CD8-positive, alpha-beta memory T cell (primary cell): ENCODE results near the gene PXN. TPM values are rescaled to one million over a fixed set of nuclear protein-coding genes. Genes with fewer than 3 reads are reported as not detected.

Experiments used
- CTCF ChIA-PET: fragments of 350-600 bp; sonication (Branson Sonifier 250); formaldehyde crosslinking; loops from one replicate; lab custom pipeline; 2021; ENCODE audit warnings: antibody characterized with exemption; lab: Charles Lee
- POLR2A ChIA-PET: fragments of 350-600 bp; sonication (Branson Sonifier 250); formaldehyde crosslinking; loops from one replicate; lab custom pipeline; 2021; ENCODE audit warnings: antibody characterized with exemption; lab: Charles Lee
- DNase-seq, 5 donors: peaks; one replicate each; pipeline versions ENCODE4 v3.0.0 to v3.0.0-alpha.2; 2020 to 2022; ENCODE audit warnings: mixed read lengths in 1 of 5
- H3K27ac ChIP-seq: one replicate; pipeline ENCODE4 v1.7.0; 2013; ENCODE audit warnings: low read depth, mild to moderate bottlenecking, low read length, moderate library complexity
- H3K27me3 ChIP-seq: 2 replicates; pipeline ENCODE4 v1.7.0; 2013; ENCODE audit warnings: low read length, mild to moderate bottlenecking; ENCODE audit not compliant: insufficient read depth, poor library complexity, severe bottlenecking
- H3K36me3 ChIP-seq: 2 replicates; pipeline ENCODE4 v1.7.0; 2013; ENCODE audit warnings: mild to moderate bottlenecking, low read length, moderate library complexity; ENCODE audit not compliant: insufficient read depth
- H3K4me1 ChIP-seq: 2 replicates; pipeline ENCODE4 v1.7.0; 2013; ENCODE audit warnings: mild to moderate bottlenecking, low read length, moderate library complexity; ENCODE audit not compliant: insufficient read depth
- H3K4me3 ChIP-seq: 2 replicates; pipeline ENCODE4 v1.7.0; 2013; ENCODE audit warnings: mild to moderate bottlenecking, low read length
- H3K9me3 ChIP-seq: 2 replicates; pipeline ENCODE4 v1.7.0; 2013; ENCODE audit warnings: mild to moderate bottlenecking, low read length
- H3K27ac Mint-ChIP-seq, 8 donors: one replicate each; pipeline ENCODE4 v1.8.0; 2020 to 2021; ENCODE audit warnings: mixed read lengths in 8 of 8, mild to moderate bottlenecking in 6 of 8, inconsistent platforms in 3 of 8, moderate library complexity in 3 of 8
- H3K27me3 Mint-ChIP-seq, 2 donors: one replicate each; pipeline ENCODE4 v1.8.0; 2020 to 2021; ENCODE audit warnings: mixed read lengths in 2 of 2, mild to moderate bottlenecking in 1 of 2, moderate library complexity in 1 of 2
- H3K36me3 Mint-ChIP-seq, 3 donors: one replicate each; pipeline ENCODE4 v1.8.0; 2020 to 2021; ENCODE audit warnings: mixed read lengths in 3 of 3, inconsistent platforms in 1 of 3, mild to moderate bottlenecking in 1 of 3
- H3K4me1 Mint-ChIP-seq, 3 donors: one replicate each; pipeline ENCODE4 v1.8.0; 2020 to 2021; ENCODE audit warnings: mixed read lengths in 3 of 3, inconsistent platforms in 1 of 3, mild to moderate bottlenecking in 1 of 3
- H3K4me3 Mint-ChIP-seq, 7 donors: one replicate each; pipeline ENCODE4 v1.8.0; 2020 to 2021; ENCODE audit warnings: mixed read lengths in 7 of 7, mild to moderate bottlenecking in 6 of 7, moderate library complexity in 4 of 7, inconsistent platforms in 2 of 7
- H3K9me3 Mint-ChIP-seq, 5 donors: one replicate each; pipeline ENCODE4 v1.8.0; 2020 to 2022; ENCODE audit warnings: mixed read lengths in 5 of 5, mild to moderate bottlenecking in 3 of 5, moderate library complexity in 2 of 5, inconsistent platforms in 1 of 5
- polyA plus RNA-seq: library from polyadenylated mRNA; unstranded; fragments of 300-500 nt; fragmentation: Illumina TruSeq; gene quantifications from one replicate; pipeline ENCODE4 v1.2.3, GENCODE V29; 2021
- total RNA-seq, 2 experiments: library from RNA; stranded (reverse); gene quantifications; one replicate each; pipeline ENCODE4 v1.2.3, GENCODE V29; 2021

Gene PXN
- total and polyA plus RNA-seq, 3 experiments from 2014 or later = 33.7 to 146 (median 35.9) TPM

DNA sequence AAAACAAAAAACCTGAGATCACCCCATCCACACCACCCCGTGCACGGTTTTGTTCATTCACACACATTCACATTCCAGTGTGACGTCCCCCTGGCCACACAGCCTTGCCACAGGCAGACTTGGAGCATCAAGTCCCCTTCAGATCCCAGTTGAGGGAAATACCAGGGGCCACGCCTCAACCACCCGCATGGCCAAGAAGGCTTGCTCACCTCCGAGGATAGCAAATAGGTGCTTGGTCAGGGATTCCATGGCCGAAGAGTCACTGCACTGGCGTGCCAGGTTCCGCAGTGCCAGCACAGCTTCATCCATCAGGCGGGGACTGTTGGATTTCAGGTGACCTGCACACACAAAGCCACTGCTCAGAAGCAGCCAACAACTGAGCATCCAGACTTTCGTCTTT is 90.0 kb downstream of the PXN start:
- H3K27ac Mint-ChIP-seq = peak overlapping the region in 1 of 8 donors; percentile 77
- Histone ChIP-seq H3K27ac (no peak overlapping the region), H3K4me3 (no peak overlapping the region), H3K9me3 (no peaks in the 10 kb centered on the region), H3K36me3 (peaks cover 58% of the 10 kb centered on the region), H3K4me1 (no peaks in the 10 kb centered on the region), H3K27me3 (no peaks in the 10 kb centered on the region)
- no peaks in the 10 kb centered on the region for H3K4me1 Mint-ChIP-seq
- ChIA-PET POLR2A (no interaction called here), CTCF (interaction anchor here (1.0 kb wide), 1 partner anchor 26 kb away, joined by 3 read pairs; no protein-coding TSS in a partner anchor)
- H3K27me3 Mint-ChIP-seq = no peaks in the 10 kb centered on the region
- H3K4me3 Mint-ChIP-seq = no peak overlapping the region
- peaks cover 15 to 88% (median 25%) of the 10 kb centered on the region in 3 donors for H3K36me3 Mint-ChIP-seq
- DNase-seq = no peak
- no peaks in the 10 kb centered on the region for H3K9me3 Mint-ChIP-seq

DNA sequence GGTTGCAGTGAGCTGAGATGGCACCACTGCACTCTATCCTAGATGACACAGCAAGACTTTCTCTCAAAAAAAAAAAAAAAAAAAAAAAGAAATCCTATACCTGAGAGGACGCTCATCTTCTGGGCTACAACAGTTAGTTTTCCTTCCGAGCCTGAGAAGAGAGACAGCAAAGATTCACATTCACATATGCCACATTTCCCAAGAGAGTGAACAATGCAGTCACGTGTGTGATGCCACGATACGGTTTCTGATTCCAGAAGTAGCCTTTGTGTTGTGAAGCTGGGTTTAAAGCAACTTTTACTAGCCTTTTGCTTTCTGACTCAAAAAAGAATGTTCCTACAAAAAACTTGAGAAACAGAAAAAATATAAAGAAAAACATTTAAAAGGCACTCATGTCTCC is 90.5 kb downstream of the PXN start:
- H3K27ac Mint-ChIP-seq = no peak overlapping the region
- no peaks in the 10 kb centered on the region for H3K27me3 Mint-ChIP-seq
- no peaks in the 10 kb centered on the region for H3K9me3 Mint-ChIP-seq
- H3K27me3 ChIP-seq = no peaks in the 10 kb centered on the region
- ChIA-PET POLR2A (no interaction called here), CTCF (interaction anchor here (0.6 to 1.0 kb wide), 2 partner anchors 26 to 109 kb away, joined by 3 read pairs; no protein-coding TSS in a partner anchor)
- H3K4me1 Mint-ChIP-seq = no peaks in the 10 kb centered on the region
- H3K4me3 Mint-ChIP-seq = no peak overlapping the region
- H3K9me3 ChIP-seq = no peaks in the 10 kb centered on the region
- H3K36me3 ChIP-seq = peaks cover 63% of the 10 kb centered on the region
- H3K36me3 Mint-ChIP-seq = peaks cover 15 to 89% (median 25%) of the 10 kb centered on the region in 3 donors
- no peaks in the 10 kb centered on the region for H3K4me1 ChIP-seq
- H3K4me3 ChIP-seq = no peak overlapping the region
- no peak overlapping the region for H3K27ac ChIP-seq
- no peak for DNase-seq

DNA sequence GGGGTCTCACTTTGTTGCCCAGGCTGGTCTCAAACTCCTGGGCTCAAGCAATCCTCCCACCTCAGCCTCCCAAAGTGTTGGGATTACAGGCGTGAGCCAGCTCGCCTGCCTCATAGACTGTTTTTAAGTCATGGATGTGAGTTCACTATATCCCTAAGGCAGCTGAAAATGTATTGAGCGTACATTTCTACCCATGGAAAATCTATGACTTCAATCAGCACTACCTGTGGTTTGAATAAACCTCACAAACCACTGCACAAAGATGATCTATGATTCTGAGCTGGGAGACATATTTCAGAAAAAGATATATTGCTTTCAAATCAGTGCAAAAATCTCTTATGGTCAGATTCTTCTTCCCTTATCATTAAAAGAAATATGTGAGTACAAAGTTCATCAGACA is 93.5 kb downstream of the PXN start:
- Histone ChIP-seq H3K27ac (no peak overlapping the region), H3K4me1 (no peaks in the 10 kb centered on the region), H3K4me3 (no peak overlapping the region), H3K9me3 (no peaks in the 10 kb centered on the region), H3K27me3 (no peaks in the 10 kb centered on the region), H3K36me3 (peaks cover 60% of the 10 kb centered on the region)
- Mint-ChIP-seq H3K36me3 (peaks cover 4 to 89% (median 23%) of the 10 kb centered on the region in 3 donors), H3K9me3 (no peaks in the 10 kb centered on the region), H3K4me1 (no peaks in the 10 kb centered on the region), H3K4me3 (no peak overlapping the region), H3K27ac (peak overlapping the region in 1 of 8 donors; percentile 12), H3K27me3 (no peaks in the 10 kb centered on the region)
- DNase-seq = no peak
- CTCF ChIA-PET = no interaction called here
- POLR2A ChIA-PET = no interaction called here

DNA sequence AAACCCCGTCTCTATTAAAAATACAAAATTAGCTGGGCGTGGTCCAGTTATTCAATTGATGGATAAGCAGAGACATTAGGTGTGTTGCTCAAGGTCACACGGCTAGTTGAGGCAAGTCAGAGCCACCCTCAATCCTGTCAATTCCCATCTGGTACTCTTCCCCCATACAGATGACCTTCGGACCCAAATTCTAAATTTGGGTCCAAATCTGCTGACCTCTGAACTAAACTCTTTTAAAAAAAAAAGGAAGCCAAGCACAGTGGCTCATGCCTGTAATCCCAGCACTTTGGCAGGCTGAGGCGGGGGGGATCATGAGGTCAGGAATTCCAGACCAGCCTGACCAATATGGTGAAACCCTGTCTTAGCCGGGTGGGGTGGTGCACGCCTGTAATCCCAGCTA is 94.9 kb downstream of the PXN start:
- Histone ChIP-seq H3K4me1 (no peaks in the 10 kb centered on the region), H3K4me3 (no peak overlapping the region), H3K27me3 (no peaks in the 10 kb centered on the region), H3K27ac (no peak overlapping the region), H3K9me3 (no peaks in the 10 kb centered on the region), H3K36me3 (peaks cover 48% of the 10 kb centered on the region)
- CTCF ChIA-PET = no interaction called here
- peaks cover 4 to 76% (median 18%) of the 10 kb centered on the region in 3 donors for H3K36me3 Mint-ChIP-seq
- POLR2A ChIA-PET = no interaction called here
- no peaks in the 10 kb centered on the region for H3K4me1 Mint-ChIP-seq
- H3K27ac Mint-ChIP-seq = no peak overlapping the region
- H3K27me3 Mint-ChIP-seq = no peaks in the 10 kb centered on the region
- H3K9me3 Mint-ChIP-seq = no peaks in the 10 kb centered on the region
- H3K4me3 Mint-ChIP-seq = no peak overlapping the region
- DNase-seq = no peak

DNA sequence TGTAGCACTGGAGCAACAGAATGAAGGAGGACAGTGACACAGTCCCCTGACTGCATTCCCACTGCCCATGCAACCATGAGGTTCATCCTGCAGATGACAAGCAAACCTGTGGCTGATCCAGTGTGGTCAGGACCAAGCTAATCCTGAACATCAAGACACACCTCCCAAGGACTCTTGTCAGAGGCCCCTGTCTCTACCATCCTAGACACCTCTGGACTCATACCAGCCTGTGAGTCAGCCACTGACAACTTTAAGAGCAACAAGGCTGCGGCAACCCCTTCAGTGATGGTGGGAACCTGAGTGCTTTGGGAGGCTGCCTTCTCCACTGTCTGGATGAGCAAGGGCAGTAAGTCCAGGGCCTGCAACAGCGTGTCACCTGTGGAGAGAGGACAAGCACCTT is 95.6 kb downstream of the PXN start:
- Histone ChIP-seq H3K4me3 (no peak overlapping the region), H3K4me1 (no peaks in the 10 kb centered on the region), H3K27ac (no peak overlapping the region), H3K27me3 (no peaks in the 10 kb centered on the region), H3K36me3 (peaks cover 42% of the 10 kb centered on the region), H3K9me3 (no peaks in the 10 kb centered on the region)
- H3K4me3 Mint-ChIP-seq = no peak overlapping the region
- no peaks in the 10 kb centered on the region for H3K4me1 Mint-ChIP-seq
- ChIA-PET CTCF (no interaction called here), POLR2A (no interaction called here)
- no peak for DNase-seq
- H3K27ac Mint-ChIP-seq = no peak overlapping the region
- H3K9me3 Mint-ChIP-seq = no peaks in the 10 kb centered on the region
- no peaks in the 10 kb centered on the region for H3K27me3 Mint-ChIP-seq
- peaks cover 4 to 71% (median 14%) of the 10 kb centered on the region in 3 donors for H3K36me3 Mint-ChIP-seq

DNA sequence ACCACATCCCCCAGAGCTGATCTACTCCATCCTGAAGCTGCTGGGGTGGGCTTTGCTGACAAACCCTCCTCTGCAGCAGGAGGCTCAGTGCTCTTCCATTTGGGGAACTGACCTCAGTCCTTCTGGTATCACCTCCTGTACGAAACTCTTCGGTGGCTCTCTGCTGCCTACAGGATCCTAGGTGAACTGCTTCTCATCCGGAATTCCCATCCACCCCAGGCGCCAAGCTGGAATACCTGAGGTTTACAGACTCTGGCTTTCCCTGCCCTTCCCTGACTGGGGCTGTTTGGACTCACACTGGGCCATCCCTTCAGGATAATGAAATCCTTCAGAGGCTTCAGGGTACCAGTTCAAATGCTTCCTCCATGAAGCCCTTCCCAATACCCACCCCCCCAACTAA is 97.2 kb downstream of the PXN start:
- Mint-ChIP-seq H3K4me3 (no peak overlapping the region), H3K36me3 (peaks cover 0 to 69% (median 10%) of the 10 kb centered on the region in 3 donors), H3K9me3 (no peaks in the 10 kb centered on the region), H3K27ac (peak overlapping the region in 1 of 8 donors; percentile 12), H3K4me1 (no peaks in the 10 kb centered on the region), H3K27me3 (no peaks in the 10 kb centered on the region)
- H3K27ac ChIP-seq = no peak overlapping the region
- no peaks in the 10 kb centered on the region for H3K27me3 ChIP-seq
- CTCF ChIA-PET = interaction anchor here (1.2 kb wide), 1 partner anchor 8 kb away, joined by 3 read pairs; no protein-coding TSS in a partner anchor
- no peaks in the 10 kb centered on the region for H3K4me1 ChIP-seq
- DNase-seq = no peak
- no peak overlapping the region for H3K4me3 ChIP-seq
- peaks cover 33% of the 10 kb centered on the region for H3K36me3 ChIP-seq
- POLR2A ChIA-PET = no interaction called here
- no peaks in the 10 kb centered on the region for H3K9me3 ChIP-seq

DNA sequence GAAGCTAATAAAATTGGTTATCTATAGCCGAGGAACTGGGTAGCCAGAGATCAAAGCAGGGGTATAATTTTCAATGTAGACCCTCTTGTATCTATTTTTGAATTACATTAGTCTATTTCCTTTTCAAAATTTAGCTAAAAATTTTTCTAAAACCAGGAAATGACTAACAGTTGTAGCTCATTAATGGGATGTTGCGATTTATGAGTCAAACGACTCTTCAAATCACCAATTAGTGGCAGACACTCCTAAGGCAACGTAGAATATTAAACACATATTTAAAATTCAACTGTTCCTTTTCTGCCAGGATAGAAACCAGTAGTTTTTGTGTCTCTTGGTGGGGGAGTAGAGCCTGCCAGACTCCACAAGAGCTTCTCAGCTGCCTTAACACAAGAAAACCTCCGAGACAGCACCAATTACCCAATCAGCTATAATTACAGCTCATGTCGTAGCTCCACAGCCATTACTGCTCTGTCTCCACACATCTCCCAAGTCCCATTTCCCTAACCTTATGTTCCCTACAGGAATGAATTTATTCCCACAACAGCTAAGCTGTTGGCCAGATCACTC is 97.9 kb downstream of the PXN start:
- H3K27me3 ChIP-seq = no peaks in the 10 kb centered on the region
- no peak overlapping the region for H3K4me3 ChIP-seq
- no peak for DNase-seq
- peaks cover 36% of the 10 kb centered on the region for H3K36me3 ChIP-seq
- no peaks in the 10 kb centered on the region for H3K4me1 ChIP-seq
- Mint-ChIP-seq H3K27ac (no peak overlapping the region), H3K36me3 (peaks cover 0 to 69% (median 8%) of the 10 kb centered on the region in 3 donors), H3K9me3 (no peaks in the 10 kb centered on the region), H3K27me3 (no peaks in the 10 kb centered on the region), H3K4me3 (no peak overlapping the region), H3K4me1 (no peaks in the 10 kb centered on the region)
- ChIA-PET POLR2A (interaction anchor here (0.7 kb wide), 1 partner anchor 123 kb away, joined by 7 read pairs; no protein-coding TSS in a partner anchor), CTCF (interaction anchor here (1.2 to 1.3 kb wide), 2 partner anchors 7 to 34 kb away, joined by 3 read pairs; partner anchors contain the start of gene RPLP0)
- no peak overlapping the region for H3K27ac ChIP-seq
- no peaks in the 10 kb centered on the region for H3K9me3 ChIP-seq

DNA sequence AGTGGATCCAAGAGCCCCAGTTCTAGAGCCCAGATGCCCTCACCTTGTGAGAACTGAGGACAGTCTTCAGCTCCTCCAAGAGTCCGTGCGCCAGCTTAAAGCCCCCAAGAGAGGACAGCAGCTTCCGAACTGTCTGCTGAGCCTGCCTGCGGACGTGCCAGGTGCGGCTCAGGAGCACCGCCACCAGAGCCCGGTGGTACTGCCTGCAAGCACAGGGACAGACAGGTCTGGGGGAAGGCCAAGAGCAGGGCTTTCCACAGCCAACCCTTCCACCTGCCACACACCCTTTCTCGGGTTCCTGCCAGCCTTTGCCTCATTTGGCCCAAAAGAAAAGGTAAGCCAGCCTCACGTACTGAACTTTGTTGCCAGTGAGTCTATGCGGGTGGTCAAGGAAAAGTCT is 101.2 kb downstream of the PXN start:
- POLR2A ChIA-PET = no interaction called here
- DNase-seq = no peak
- Histone ChIP-seq H3K27me3 (no peaks in the 10 kb centered on the region), H3K9me3 (no peaks in the 10 kb centered on the region), H3K27ac (no peak overlapping the region), H3K36me3 (peaks cover 45% of the 10 kb centered on the region), H3K4me3 (no peak overlapping the region), H3K4me1 (no peaks in the 10 kb centered on the region)
- Mint-ChIP-seq H3K27me3 (no peaks in the 10 kb centered on the region), H3K4me3 (no peak overlapping the region), H3K9me3 (no peaks in the 10 kb centered on the region), H3K4me1 (no peaks in the 10 kb centered on the region), H3K36me3 (peaks cover 8 to 75% (median 14%) of the 10 kb centered on the region in 3 donors), H3K27ac (peak overlapping the region in 1 of 8 donors; percentile 68)
- CTCF ChIA-PET = no interaction called here
